Activated CD4-positive, alpha-beta T cell treated with anti-CD3 and anti-CD28 coated beads, Interleukin-10, Interleukin-2, amounts not matched to agents 100 ng/mL and 50 ng/mL, durations not matched to agents 16 hours and 8 hours (primary cell): ENCODE results near the gene WWTR1.

ENCODE experiments used
- DNase-seq: peaks from one replicate; pipeline ENCODE4 v3.0.0-alpha.2; 2020

The WWTR1 gene

DNA sequence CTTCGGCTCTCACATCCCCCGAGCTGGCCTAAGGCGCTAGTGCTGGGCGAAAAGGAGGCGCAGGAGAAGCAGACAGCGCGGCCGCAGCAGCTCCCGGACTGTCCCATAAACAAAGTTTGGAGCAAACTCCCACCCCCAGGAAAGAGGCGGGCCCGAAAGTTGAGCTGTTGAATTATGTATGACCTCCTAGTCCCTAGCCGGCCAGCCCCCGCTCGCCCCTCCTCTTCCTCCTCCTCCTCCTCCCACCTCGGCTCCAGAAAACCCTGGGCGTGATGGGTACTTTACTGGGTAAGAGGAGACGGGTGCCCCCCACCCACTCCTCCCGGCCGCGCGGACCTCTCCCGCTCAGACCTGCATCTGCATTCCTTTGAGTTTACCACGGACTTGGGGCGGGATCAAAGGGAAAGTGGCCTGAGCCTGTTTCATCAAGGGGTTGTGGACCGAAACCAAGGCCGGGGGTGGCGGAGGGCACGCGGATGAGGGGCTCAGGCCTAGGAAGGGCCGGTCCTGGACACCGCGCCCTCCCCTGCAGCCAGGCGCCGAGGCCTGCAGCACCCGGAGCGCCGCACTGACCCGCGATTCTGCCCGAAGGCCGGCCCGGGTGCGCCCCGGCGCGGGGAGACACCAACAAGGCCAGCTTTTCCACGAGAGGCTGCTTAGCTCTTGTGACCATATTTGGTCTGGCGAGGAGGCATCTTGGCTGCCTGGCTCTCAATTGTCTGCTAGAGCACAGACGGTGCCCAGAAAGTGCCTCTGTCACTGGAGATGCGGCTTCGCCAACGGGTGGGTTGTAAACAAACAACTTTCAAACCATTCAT is at the start of gene WWTR1:
Gene WWTR1 (minus strand): TSS at position 100 of the 818 bp plus-strand sequence. CDS start 719 bp downstream, outside the sequence.
- peak; percentile 74 for DNase-seq

DNA sequence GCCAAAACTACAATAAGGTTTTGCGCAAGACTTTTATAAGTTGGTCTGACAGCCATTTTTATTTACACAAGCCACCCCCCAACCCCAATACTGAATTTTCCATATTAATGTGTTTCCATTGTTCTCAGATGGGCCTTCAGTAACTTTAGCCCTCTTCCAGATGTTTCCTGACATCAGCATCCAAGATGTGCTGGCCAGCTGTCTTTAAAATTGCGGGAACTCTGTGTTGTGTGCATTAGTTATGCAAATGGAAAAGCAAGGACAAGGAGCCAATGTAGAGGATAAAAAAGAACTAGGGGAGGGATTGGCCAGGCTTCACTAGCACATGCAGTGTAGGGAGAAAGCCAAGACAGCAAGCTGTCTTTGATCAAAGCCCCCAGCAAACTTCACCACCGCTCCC is 49.1 kb upstream of the WWTR1 start:
- no peak for DNase-seq

DNA sequence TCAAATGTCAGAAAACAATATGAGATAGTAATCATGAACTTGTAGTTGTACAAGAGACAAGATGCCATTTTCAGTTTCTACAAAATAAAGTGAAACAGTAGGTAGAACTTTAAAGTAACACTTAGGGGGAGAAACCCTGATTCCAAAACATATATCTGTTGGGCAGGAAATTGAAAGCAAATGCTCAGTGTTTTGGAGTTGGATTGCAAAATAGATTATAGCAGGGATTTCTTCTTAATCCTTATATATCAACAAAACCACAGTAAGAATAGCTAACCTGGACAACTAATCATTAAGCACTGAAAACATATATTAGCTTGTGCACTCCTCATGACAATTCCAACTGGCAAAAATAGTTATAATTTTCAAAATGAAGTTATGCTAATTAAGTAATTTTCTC is 47.6 kb upstream of the WWTR1 start:
- no peak for DNase-seq

DNA sequence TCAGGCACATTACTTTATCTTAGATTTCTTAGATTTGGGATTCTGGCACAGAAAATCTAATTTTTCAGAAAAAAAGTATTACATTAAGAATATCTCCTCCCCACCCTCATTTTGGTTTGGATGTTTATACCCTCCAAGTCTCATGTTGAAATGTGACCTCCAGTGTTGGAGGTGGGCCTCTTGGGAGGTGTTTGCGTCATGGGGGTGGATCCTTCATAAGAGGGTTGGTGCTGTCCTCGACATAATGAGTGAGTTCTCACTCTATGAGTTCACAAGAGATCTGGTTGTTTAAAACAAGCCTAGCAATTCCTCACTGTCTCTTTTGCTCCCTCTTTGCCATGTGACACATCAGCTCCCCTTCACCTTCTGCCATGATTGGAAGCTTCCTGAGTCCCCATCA is 45.6 kb upstream of the WWTR1 start:
- DNase-seq = no peak

DNA sequence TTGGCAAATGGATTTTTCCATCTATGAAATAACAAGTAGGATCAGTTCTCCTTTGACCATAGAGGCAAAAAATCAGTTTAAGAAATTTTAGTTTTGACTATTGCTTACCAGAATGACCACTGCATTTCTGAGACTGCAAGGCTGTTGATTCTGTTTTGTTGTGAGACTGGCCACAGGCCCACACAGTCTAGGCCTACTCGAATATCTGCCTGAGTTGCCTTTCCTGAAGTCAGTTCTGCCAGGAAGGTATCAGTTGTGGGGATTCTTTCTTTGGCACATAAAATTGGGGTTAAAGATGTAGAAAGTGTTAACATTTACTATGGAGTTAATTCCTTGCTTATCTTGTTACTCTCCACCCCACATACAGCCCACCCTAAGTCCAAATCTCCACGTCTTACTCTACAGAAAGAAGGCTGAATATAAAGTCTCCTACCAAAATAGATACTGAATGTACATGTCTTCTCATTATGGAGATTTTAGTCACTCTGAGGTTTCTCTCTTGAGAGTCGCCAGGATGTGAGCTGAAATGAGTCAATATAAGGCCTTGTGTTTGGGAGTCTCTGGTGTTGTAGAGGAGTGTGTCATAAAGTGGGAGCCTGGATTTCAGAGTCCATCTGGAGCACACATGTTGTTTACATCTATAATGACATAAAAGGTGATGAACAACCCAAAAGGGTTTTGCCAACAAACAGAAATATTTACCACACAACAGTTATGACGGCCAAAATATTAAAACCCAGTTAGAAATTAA is 45.0 kb upstream of the WWTR1 start:
- DNase-seq = peak; percentile 74

DNA sequence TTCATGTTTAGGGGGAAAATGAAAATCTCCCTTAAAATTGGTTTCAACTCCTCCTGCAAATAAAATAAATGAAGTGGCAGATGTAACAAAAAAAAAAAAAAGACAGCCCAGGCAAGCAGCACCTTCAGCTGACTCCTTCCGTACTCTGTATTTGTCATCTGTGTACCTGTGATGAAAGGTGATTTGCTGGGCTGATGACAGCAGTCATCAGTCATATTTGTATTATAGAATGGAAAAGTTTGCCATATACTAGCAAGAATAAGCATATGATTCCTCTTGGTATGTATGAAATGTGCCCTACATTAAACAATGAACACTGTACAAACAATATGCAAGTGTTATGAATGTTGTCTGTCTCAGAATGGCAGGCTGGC is 44.1 kb upstream of the WWTR1 start:
- peak; percentile 77 for DNase-seq

DNA sequence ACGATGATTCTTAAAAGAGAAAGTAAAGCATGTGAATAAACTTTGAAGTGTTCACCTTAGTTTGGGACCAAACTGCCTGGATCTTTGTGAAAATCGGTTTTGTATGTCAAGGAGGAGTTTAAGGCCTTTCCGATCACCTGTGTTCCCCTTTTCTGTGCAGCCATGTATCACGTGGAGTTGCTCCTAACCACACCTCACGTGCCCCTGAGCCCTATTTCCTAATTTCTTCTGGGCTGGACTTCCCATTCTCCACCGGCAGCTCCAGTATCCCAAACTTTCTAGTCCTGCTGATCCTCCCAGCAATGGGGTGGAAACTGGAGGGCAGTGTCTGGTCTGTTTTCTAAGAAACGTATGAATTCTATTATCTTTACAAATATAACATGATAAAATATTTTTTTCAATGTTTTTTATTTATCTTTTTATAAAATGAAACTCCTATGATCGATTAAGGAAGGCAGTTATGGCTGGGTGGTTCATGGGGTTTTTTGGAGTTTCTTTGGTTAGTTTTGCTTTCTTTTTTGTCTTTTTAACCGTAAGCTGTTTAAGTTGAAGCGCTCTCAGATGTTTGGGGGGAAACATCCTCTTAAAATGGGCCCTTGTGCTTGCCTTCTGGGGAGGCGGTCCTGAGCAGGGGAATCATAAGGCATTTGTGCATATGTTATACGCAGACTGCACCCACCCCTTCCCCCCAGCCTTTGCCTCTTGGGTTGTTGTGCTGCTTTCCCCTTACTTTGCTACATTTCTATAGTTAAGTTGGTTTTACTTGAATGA is 43.6 kb upstream of the WWTR1 start:
- no peak for DNase-seq

DNA sequence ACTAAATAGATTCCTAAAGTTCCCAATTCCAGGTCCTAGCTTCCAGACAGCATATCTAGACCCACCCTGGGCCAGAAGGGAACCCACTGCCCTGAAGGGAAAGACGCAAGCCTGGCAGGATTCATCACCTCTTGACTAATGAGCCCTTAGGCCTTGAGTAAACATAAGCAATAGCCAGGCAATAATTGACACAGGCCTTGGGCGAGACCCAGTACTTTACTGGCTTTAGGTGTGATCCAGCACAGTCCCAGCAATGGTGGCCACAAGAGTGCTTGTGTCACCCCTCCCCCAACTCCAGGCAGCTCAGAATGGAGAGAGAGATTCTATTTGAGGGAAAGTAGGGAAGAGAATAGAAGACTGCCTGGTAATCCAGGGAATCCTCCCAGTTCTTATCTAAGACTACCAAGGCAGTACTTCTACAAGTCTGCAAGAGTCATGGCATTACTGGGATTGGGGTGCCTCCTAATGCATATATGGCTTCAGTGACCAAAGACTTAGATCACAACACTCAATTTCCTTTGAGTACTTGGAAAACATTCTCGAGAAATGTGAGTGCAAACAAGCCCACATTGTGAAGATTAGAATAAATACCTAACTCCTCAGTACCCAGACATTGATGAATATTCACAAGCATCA is 30.4 kb upstream of the WWTR1 start:
- no peak for DNase-seq

DNA sequence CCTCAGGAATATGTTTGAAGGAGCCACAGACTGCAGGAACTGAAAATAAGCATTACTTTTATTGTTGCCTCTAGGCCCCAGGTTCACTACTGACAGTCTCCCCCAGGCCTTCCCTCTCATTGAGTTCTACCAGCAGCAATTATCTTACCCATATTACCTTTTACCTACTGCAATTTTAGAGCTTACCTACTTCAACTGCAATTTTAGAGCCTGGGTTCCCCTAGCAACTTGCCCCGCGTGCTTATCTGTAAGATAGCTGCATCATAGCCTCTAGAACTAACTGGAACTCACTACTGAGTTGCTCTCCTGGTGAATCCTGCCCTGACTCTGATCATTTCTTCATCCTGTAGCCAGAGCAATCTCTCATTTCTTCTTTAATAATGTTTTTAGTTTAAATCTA is 29.2 kb upstream of the WWTR1 start:
- DNase-seq = no peak

DNA sequence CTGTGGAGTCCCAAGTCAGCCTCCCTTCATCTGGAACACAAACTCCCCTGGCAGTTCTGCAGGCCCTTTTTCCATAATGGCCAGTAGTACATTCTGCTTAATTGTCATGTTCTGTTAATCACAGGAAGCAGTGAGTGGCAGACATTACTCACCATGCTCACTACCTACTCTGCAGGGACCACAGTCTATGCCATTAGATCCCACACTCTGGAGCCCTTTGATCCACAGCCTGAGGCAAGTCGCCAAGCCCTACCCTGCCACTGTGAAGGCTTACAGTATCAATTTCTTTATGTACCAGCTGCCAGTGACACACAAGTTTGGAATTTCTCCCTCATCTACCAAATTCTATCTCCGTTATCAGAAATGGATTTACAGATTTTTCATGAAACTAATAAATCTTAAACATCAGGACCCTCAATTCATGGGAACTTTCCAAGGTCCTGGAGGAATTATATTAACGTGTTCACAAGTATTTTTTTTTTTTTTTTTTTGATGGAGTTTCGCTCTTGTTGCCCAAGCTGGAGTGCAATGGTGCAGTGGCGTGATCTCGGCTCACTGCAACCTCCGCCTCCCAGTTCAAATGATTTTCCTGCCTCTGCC is 20.6 kb upstream of the WWTR1 start:
- no peak for DNase-seq

DNA sequence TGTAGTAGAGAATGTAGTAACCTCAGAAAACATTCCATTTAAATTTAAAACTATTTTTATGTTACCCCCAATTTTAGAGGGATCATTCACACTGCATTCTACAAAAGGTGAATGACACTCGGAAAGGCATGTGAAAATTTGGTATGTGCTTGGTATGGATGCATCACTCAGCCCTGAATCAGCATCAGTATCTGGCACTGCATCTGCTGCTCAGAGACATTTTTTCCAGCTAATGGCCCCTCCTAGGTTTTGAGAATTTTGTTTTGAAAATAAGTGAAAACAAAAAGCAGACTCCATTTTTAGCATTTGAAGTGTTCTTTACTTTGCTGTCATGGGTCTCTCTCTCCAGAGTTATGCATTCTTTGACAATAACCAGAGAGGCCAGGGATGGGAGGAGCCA is 15.6 kb upstream of the WWTR1 start:
- DNase-seq = no peak

DNA sequence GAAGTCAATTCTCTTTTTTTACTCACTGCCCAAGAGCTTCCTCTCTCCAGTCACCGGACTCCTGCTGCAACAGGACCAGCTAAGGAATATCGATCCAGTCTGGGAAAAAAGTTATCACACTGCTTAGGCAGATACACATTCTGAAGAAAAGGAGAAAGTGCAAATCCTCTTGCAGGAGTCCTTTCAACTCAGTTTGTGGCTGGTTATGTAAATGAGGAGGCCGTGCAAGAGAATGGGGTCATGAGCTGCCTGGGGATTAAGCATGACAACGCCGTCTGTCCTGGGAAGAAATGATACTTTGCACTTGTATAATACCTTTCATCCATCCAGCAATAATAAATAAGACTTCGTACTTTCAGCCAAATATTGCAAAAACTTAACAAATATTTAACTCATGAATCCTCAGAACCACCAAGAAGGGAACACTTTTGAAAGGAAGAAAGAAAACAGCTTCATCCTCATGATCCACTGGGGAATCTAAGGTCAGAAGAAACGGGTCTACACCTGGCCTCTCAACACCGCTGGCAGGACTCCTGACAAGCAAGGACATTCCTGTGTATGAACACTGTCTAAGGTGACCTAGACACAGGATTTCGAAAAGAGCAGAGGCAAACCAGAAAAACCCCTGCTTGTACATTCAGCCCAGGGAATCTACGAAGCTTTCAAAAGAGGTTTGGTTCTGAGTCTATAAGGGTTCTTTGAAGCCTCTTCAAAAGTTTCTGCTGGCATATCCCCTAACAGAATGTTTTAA is 13.1 kb upstream of the WWTR1 start:
- DNase-seq = no peak

DNA sequence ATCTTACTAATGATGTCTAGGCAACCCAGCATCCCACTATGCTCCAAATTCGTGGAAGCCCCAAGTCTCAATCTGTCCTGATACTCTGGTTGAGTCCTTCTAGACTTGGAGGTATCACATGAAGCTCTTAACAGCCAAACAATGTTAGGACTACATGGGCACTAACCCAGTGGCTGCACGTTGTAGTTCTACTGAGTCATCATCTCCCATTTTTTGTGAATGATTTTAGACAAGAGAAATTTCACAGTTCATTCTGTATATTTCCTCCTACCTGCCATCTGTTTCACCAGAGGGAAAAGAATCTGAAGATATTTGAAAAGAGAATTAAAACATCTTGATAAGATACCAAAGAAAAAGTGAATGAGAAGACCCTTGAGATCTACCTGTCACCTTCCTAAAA is 9.8 kb upstream of the WWTR1 start:
- DNase-seq = no peak

DNA sequence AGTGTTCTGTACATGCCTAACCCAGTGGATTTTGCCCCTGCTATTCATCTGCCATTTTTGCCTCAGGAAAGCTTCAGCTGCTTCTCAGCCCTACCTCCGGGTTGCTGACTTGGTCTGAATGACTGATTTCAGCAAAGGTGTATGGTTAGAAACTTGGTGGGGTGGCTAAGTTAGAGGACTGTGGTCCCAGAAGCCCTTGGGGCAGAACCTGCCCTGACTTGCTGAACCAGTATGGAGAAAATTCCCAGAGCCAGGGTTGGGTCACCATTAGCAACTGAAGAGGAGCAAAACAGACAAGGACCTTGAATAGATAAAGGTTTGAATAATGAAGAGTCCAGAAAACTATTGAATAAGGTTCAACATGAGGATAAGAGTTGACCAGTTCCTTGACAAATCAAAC is 6.1 kb upstream of the WWTR1 start:
- DNase-seq = no peak

DNA sequence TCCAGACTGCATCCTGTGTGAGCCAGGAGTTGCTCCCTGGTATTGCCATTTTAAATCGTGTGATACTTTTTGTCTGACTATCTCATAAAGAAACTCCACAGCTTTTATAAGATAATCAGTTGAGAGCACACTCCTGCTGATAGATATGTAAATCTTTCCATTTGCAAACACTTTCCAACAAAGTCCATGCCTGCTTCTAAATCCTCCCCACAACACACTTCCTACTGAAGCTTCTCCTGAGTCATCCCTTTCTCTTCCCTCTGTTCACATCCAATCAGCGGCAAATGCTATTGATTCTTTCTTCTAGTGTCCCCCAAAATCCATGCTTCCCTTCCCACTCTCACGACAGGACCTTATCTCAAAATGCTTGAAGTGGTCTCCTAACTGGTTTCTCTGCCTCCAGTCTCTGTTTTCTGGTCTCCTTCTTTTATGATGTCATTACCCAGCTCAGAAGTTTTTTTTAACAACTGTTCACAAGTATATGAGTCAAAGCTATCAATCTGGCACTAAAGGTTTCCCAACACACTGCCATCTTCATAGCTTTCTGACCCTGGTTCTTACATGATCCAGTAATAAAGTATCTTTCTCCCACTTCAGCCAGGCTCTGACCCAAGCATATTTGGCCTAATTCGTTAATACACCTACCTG is 4.5 kb upstream of the WWTR1 start:
- DNase-seq = no peak

DNA sequence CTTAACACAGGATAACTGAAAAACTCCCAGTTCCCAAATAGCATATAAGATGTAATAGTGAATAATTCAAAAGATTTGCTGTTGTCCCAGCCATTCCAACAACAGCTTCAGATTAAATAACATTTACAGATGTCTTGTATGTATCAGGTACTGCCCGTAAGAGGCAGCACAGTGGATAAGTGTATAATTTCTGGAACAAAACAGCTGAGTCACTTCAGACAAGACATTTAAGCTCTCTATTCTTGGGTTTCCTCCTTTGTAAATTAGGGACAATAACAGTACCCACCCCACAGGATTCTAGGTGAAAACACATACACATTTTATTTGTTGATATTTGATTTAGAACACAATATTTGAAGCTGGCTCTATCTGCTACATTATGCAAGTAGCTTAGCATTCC is 2.6 kb upstream of the WWTR1 start:
- DNase-seq = no peak

DNA sequence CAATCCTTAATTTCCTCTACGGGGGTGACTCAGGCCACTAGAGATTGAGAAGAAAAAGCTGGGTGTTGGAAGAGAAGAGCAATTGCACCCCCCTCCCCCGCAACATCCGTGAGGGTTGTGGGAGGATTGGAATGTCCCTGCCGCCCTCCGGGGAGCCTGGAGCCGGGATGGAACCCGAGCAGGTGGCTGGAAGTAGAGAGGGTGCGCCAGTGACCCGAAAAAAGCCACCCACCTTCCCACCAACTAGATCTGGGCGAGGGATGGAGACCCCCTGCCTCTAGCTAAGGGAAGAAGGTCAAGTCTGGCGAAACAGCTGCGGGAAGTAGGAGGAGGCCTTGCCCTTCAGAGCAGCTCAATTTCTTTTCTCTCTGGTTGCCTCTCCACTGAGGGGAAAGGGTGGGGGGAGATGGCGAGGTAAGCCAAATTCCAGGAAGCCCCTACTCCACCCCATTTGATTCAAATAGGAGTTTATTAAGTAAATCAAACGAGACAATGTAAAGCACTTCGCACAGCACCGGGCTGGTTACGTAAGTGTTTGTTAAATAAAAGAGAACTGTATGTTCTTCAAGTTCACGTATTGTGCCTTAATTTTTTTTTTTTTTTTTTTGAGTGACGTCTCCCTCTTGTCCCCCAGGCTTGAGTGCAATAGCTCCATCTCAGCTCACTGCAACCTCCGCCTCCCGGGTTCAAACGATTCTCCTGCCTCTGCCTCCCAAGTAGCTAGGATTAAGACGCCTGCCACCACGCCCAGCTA is 1.1 kb upstream of the WWTR1 start:
- DNase-seq = no peak

DNA sequence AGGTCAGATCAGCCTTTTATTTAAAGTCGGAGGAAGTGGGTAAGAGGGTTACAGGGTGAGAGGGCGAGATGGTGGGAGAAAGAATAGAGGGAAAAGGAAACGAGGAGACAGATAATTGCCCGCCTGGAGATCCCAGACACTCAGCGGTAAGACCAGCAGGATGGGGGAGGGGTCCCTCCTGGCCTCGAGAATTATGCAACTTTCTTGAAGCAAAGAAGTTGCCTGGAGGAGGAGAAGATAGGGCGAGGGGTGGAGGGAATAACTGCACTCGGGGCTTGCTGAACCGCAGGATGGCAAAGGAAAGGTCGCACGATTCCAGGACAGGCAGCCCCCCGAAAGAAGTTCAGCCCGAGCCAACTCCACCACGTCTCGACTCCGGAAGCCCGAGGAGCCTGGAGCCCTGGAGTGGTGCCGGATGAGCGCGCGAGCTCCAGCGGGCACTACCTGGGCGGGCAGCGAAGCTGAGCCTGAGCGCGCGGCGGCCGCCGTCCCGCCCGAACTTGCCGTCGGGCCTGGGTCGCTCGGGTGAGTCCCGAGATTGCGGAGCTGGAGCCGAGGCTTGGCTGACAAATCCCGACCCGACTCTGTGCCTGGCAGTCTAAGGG is 402 bp downstream of the WWTR1 start:
- no peak for DNase-seq

DNA sequence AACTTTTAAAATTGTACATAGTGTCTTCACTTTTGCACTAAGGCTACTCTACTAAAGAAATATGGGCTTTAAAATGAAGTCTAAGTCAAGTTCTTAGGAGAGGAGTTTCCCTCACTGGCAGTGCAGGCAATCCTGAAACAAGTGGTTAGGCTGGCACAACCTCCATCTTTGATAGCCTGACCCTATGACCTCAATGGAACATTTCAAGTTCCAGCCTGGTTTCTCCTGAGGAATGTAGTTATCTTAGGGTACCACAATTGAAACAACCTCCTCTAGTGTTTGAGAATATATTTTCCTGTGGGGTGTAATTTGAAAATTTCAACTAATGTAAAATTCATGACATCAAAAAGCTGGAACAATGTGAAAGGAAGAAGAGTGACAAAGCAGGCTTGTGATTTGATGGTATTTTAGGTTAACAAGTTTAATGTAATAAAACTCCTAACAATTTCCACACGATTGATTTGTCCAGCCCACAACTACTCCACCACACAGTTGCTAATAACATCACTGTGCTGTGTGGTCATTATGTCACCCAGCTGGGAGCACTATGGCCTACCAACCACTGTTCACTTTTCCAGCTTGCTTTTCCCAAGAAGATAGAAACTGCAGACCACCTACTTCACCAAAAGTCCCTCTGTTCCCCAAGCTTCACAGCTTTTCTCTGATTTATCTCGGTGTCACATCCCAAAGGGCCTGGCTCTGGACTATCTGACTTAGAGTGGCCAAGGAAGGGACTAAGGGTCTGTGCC is 1.8 kb downstream of the WWTR1 start:
- DNase-seq = no peak
